MM.1S (cell line): ENCODE data around the gene RPA3.

Source experiments
- DNase-seq: peaks from one replicate; pipeline ENCODE4 v3.0.0-alpha.2; 2015
- H2AFZ ChIP-seq: fragments of 300-600 bp; sonication (generic); 2 replicates; pipeline ENCODE4 v1.6.0; 2016; ENCODE audit warnings: antibody characterized with exemption, low read length
- H3F3A ChIP-seq: fragments of 300-600 bp; sonication (generic); 2 replicates; pipeline ENCODE4 v1.6.1; 2016; ENCODE audit warnings: mild to moderate bottlenecking, antibody characterized with exemption, low read length, moderate library complexity, mixed read lengths; ENCODE audit not compliant: insufficient read depth
- H3K27ac ChIP-seq: fragments of 300-600 bp; sonication (generic); 2 replicates; pipeline ENCODE4 v1.5.1; 2016; ENCODE audit warnings: mild to moderate bottlenecking, low read length
- H3K27me3 ChIP-seq: fragments of 300-600 bp; sonication (generic); replicated peaks from 2 replicates; pipeline ENCODE4 v1.6.0; 2016; ENCODE audit warnings: low read length; ENCODE audit not compliant: insufficient read depth
- H3K36me3 ChIP-seq: fragments of 300-600 bp; sonication (generic); replicated peaks from 2 replicates; pipeline ENCODE4 v1.6.1; 2016; ENCODE audit warnings: mild to moderate bottlenecking, low read length, mixed read lengths; ENCODE audit not compliant: insufficient read depth
- H3K4me1 ChIP-seq: fragments of 300-600 bp; sonication (generic); 2 replicates; pipeline ENCODE4 v1.6.1; 2016; ENCODE audit warnings: low read length, mixed read lengths
- H3K4me2 ChIP-seq: fragments of 300-600 bp; sonication (generic); 2 replicates; pipeline ENCODE4 v1.6.0; 2016; ENCODE audit warnings: low read depth, low read length
- H3K4me3 ChIP-seq: fragments of 300-600 bp; sonication (generic); 2 replicates; pipeline ENCODE4 v1.5.1; 2016; ENCODE audit warnings: low read length, mixed read lengths
- H3K79me2 ChIP-seq: fragments of 300-600 bp; sonication (generic); 2 replicates; pipeline ENCODE4 v1.6.1; 2016; ENCODE audit warnings: mixed run types, low read length, mixed read lengths
- H3K9ac ChIP-seq: fragments of 300-600 bp; sonication (generic); 2 replicates; pipeline ENCODE4 v1.6.1; 2016; ENCODE audit warnings: low read length, mixed read lengths
- H3K9me2 ChIP-seq: fragments of 300-600 bp; sonication (generic); replicated peaks from 2 replicates; pipeline ENCODE4 v1.6.1; 2016; ENCODE audit warnings: mild to moderate bottlenecking, low read length, mixed read lengths; ENCODE audit not compliant: insufficient read depth
- H3K9me3 ChIP-seq: fragments of 300-600 bp; sonication (generic); replicated peaks from 2 replicates; pipeline ENCODE4 v1.6.1; 2016; ENCODE audit warnings: mild to moderate bottlenecking, low read length, mixed read lengths; ENCODE audit not compliant: insufficient read depth
- H4K20me1 ChIP-seq: fragments of 300-600 bp; sonication (generic); 2 replicates; pipeline ENCODE4 v1.6.1; 2016; ENCODE audit warnings: mild to moderate bottlenecking, low read length, moderate library complexity, mixed read lengths; ENCODE audit not compliant: insufficient read depth
- EZH2 ChIP-seq: fragments of 300-600 bp; sonication (generic); optimal IDR thresholded peaks from 2 replicates; pipeline ENCODE3; 2017; ENCODE audit warnings: low read depth, mild to moderate bottlenecking, antibody characterized with exemption, low read length, mixed read lengths
- EZH2phosphoT487 ChIP-seq: fragments of 300-600 bp; sonication (generic); IDR thresholded peaks from 2 replicates; pipeline ENCODE4 v1.6.1; 2018; ENCODE audit warnings: antibody characterized with exemption, low read length
- TF ChIP-seq, protein P1 (sequence below): fragments of 300-600 bp; sonication (generic); IDR thresholded peaks from 2 replicates; pipeline ENCODE4 v1.5.1; 2016; ENCODE audit warnings: antibody characterized with exemption, low read length, mixed read lengths

Gene RPA3

DNA sequence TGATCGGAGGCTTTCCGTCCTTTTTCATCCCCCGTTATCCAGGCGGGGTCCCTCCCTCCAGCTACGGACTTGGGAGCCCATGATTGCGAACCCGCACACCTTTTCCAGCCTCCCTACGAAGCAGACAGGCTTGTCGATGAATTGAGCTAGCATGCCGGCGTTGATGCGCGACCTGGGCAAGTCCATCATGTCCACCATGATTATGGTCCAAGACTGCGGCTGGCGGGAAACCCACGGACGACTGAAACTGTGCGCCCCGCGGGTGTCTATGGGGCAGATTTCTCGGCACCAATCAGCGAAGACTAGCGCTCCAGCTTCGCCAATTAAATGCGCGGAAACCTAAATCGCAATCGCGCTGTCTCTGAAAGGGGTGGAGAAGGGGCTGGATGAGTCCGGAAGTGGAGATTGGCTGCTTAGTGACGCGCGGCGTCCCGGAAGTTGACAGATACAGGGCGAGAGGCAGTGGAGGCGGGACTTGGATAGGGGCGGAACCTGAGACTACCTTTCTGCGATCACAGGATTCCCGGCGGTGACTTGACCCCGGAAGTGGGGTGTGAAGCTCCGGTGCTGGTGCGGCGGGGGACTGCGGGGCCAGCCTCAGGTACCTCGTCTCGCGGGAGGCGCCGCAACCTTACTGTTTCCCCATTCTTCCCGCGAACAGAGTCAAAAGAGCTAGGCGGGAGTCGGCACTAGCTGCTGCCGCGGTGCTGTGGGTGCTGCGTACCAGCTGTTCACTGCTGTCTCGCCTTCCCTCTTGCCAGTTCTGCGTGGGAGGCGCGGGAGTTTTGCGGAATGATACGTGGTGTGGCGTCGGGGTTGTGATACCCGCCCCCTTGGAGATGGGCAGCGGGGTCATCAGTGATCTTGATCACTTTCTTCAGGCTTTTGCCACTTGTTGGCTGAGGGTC is 77.9 kb downstream of the RPA3 start, which contains the start of gene UMAD1:
TSS of gene UMAD1 (plus strand) at position 532 of the 908 bp plus-strand sequence. CDS start 32,620 bp downstream, outside the sequence.
- Histone ChIP-seq H2AFZ (peak within 1 kb of the TSS; percentile 88), H3K4me2 (peak within 1 kb of the TSS; percentile 76), H3F3A (no peaks in the 10 kb centered on the region), H3K9me3 (no peaks in the 10 kb centered on the region), H3K36me3 (no peaks in the 10 kb centered on the region; the same call in 1 of the 2 replicates), H3K27me3 (no peaks in the 10 kb centered on the region), H3K79me2 (peaks cover 38% of the 10 kb centered on the region), H3K9ac (peak within 1 kb of the TSS; percentile 91), H3K27ac (peak within 1 kb of the TSS; percentile 80), H3K9me2 (no peaks in the 10 kb centered on the region), H3K4me3 (peak within 1 kb of the TSS; percentile 88), H3K4me1 (peaks cover 10% of the 10 kb centered on the region; the same call in 1 of the 2 replicates), H4K20me1 (no peaks in the 10 kb centered on the region)
- no peak for TF ChIP-seq EZH2
- TF ChIP-seq, protein P1, sequence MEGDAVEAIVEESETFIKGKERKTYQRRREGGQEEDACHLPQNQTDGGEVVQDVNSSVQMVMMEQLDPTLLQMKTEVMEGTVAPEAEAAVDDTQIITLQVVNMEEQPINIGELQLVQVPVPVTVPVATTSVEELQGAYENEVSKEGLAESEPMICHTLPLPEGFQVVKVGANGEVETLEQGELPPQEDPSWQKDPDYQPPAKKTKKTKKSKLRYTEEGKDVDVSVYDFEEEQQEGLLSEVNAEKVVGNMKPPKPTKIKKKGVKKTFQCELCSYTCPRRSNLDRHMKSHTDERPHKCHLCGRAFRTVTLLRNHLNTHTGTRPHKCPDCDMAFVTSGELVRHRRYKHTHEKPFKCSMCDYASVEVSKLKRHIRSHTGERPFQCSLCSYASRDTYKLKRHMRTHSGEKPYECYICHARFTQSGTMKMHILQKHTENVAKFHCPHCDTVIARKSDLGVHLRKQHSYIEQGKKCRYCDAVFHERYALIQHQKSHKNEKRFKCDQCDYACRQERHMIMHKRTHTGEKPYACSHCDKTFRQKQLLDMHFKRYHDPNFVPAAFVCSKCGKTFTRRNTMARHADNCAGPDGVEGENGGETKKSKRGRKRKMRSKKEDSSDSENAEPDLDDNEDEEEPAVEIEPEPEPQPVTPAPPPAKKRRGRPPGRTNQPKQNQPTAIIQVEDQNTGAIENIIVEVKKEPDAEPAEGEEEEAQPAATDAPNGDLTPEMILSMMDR, result no peak
- TF ChIP-seq EZH2phosphoT487, result no peak
- peak; percentile 99 for DNase-seq

DNA sequence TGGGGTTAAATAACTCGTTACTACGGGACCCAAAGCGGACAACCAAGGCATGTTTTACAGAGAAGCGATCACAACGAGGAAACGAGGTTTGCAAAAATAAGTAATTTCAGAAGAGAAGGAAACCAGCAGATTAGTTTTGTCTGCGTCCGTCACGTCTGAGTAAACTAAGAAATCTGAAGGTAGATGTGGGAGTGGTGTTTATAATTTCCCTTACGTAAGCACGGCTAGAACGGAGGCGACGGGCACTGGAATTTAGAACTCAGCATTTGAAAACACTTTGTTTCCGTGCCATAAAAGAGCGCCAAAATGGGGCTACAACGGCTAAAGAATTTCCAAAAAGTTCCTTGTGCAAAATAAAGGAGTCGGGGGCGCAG is 78.6 kb downstream of the RPA3 start:
- peak; percentile 55 for DNase-seq
- TF ChIP-seq, protein P1, result no peak
- TF ChIP-seq EZH2phosphoT487, result no peak
- TF ChIP-seq EZH2, result no peak
- H2AFZ ChIP-seq, result peak overlapping the region; percentile 80

DNA sequence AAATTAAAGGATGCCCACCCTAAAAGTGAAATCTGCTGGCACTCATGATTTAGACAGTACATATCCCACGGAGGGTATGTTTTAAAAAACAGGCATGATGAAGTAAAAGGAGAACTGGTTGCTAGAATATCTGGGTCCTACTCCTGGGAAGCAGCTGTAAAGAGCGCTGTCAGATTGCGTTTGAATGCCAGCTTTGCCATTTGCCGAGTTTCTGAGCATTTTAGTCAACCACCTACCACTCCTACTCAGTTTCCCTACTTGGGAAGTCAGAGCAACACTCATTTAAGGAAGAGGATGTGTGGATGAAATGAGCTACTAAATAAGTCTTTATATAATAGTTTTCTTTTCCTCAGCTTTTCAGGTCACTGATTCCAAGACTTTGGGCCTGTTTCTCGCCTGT is 79.0 kb downstream of the RPA3 start:
- Histone ChIP-seq H3K27me3 (no peaks in the 10 kb centered on the region), H3K27ac (peak overlapping the region; percentile 80; the same call in 1 of the 2 replicates), H3K9me2 (no peaks in the 10 kb centered on the region), H4K20me1 (no peaks in the 10 kb centered on the region), H3K4me3 (peak overlapping the region; percentile 88), H3F3A (no peaks in the 10 kb centered on the region), H3K36me3 (no peaks in the 10 kb centered on the region; the same call in 1 of the 2 replicates), H3K9me3 (no peaks in the 10 kb centered on the region), H3K4me1 (peaks cover 10% of the 10 kb centered on the region; the same call in 1 of the 2 replicates), H3K4me2 (peak overlapping the region; percentile 75), H3K79me2 (peaks cover 38% of the 10 kb centered on the region), H2AFZ (peak overlapping the region; percentile 80), H3K9ac (peak overlapping the region; percentile 91)
- DNase-seq, result no peak
- TF ChIP-seq, protein P1, result no peak
- TF ChIP-seq EZH2phosphoT487 (no peak), EZH2 (no peak)

More for the DNA sequence above, 78.6 kb downstream of the RPA3 start:
- Histone ChIP-seq H4K20me1 (no peaks in the 10 kb centered on the region), H3K79me2 (peaks cover 38% of the 10 kb centered on the region), H3F3A (no peaks in the 10 kb centered on the region), H3K4me2 (peak overlapping the region; percentile 75), H3K27ac (peak overlapping the region; percentile 80), H3K4me3 (peak overlapping the region; percentile 88), H3K9me3 (no peaks in the 10 kb centered on the region), H3K9ac (peak overlapping the region; percentile 91), H3K9me2 (no peaks in the 10 kb centered on the region), H3K36me3 (no peaks in the 10 kb centered on the region; the same call in 1 of the 2 replicates), H3K4me1 (peaks cover 10% of the 10 kb centered on the region; the same call in 1 of the 2 replicates), H3K27me3 (no peaks in the 10 kb centered on the region)
